HEK293 (cell line): ENCODE results near the gene ARAP3.

Source experiments
- CTCF ChIP-seq: fragments of 450-650 bp; formaldehyde crosslinking; IDR thresholded peaks from 2 replicates; pipeline ENCODE4 v1.5.1; 2016; ENCODE audit warnings: missing biosample characterization, missing genetic modification characterization
- TCF7L2 ChIP-seq: IDR thresholded peaks from 2 replicates; pipeline ENCODE4 v1.6.1; 2011; ENCODE audit warnings: low read depth, mild to moderate bottlenecking, inconsistent platforms, low read length, moderate library complexity, borderline replicate concordance
- ZNF146 ChIP-seq: fragments of 450-650 bp; formaldehyde crosslinking; IDR thresholded peaks from 2 replicates; pipeline ENCODE4 v1.5.1; 2016; ENCODE audit warnings: missing biosample characterization, missing genetic modification characterization
- ZNF529 ChIP-seq: fragments of 450-650 bp; formaldehyde crosslinking; IDR thresholded peaks from 2 replicates; pipeline ENCODE4 v1.5.1; 2017; ENCODE audit warnings: missing genetic modification characterization, missing biosample characterization; ENCODE audit not compliant: insufficient replicate concordance
- ZNF549 ChIP-seq: fragments of 450-650 bp; IDR thresholded peaks from 2 replicates; pipeline ENCODE4 v1.5.1; 2018; ENCODE audit warnings: missing biosample characterization, missing genetic modification characterization, mild to moderate bottlenecking, inconsistent platforms, moderate library complexity
- ZNF624 ChIP-seq: fragments of 450-650 bp; formaldehyde crosslinking; IDR thresholded peaks from 2 replicates; pipeline ENCODE4 v1.5.1; 2017; ENCODE audit warnings: missing biosample characterization, missing genetic modification characterization
- ZNF785 ChIP-seq: fragments of 450-650 bp; formaldehyde crosslinking; IDR thresholded peaks from 2 replicates; pipeline ENCODE4 v1.5.1; 2016; ENCODE audit warnings: missing biosample characterization, missing genetic modification characterization
- ZNF837 ChIP-seq: fragments of 450-650 bp; formaldehyde crosslinking; IDR thresholded peaks from 2 replicates; pipeline ENCODE4 v1.5.1; 2016; ENCODE audit warnings: missing biosample characterization, missing genetic modification characterization

DNA sequence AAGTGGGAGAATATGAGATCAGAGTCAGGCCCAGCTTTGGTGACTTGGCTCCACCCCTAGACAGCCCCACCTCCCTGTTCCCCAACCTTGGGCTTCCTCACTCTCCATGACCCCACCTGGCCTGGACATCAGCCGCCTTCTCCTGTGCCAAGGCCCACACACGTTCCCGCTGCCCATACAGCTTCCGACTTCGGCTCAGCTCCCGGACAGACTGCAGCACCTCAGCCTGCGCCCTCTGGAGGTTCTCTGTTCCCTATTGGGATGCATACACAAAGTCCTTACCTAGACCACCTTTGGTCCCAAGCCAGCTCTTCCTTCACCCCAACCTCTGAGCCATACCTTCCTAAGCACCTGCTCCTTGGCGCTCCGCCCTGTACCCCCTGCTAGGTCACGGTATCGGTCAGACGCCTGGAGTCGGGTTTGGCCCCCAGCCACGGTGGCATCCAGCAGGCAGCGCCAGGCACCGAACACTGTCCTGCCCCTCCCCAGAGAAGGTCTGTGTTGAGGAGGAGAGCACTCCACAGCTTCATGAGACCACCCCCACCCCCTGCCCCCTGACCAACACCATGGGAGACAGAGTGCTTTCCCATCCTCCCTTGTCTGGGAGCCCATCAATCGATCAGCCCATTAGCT lies 32.9 kb downstream of the ARAP3 start:
- no peak for TF ChIP-seq ZNF624
- TF ChIP-seq ZNF549 (tag by site-specific recombination), result no peak
- TF ChIP-seq CTCF (tag by site-specific recombination), result no peak
- no peak for TF ChIP-seq TCF7L2
- no peak for TF ChIP-seq ZNF529 (tag by site-specific recombination)
- TF ChIP-seq ZNF837 (tag by site-specific recombination), result no peak
- no peak for TF ChIP-seq ZNF785 (tag by site-specific recombination)
- TF ChIP-seq ZNF146 (tag by site-specific recombination), result no peak
